ENCODE measurements around the gene TLE2. TPM values are rescaled to one million over a fixed set of nuclear protein-coding genes. Genes with fewer than 3 reads are reported as not detected.

The TLE2 gene
- 1 to 10 TPM; 1.4 to 2.3 TPM for total RNA-seq

DNA sequence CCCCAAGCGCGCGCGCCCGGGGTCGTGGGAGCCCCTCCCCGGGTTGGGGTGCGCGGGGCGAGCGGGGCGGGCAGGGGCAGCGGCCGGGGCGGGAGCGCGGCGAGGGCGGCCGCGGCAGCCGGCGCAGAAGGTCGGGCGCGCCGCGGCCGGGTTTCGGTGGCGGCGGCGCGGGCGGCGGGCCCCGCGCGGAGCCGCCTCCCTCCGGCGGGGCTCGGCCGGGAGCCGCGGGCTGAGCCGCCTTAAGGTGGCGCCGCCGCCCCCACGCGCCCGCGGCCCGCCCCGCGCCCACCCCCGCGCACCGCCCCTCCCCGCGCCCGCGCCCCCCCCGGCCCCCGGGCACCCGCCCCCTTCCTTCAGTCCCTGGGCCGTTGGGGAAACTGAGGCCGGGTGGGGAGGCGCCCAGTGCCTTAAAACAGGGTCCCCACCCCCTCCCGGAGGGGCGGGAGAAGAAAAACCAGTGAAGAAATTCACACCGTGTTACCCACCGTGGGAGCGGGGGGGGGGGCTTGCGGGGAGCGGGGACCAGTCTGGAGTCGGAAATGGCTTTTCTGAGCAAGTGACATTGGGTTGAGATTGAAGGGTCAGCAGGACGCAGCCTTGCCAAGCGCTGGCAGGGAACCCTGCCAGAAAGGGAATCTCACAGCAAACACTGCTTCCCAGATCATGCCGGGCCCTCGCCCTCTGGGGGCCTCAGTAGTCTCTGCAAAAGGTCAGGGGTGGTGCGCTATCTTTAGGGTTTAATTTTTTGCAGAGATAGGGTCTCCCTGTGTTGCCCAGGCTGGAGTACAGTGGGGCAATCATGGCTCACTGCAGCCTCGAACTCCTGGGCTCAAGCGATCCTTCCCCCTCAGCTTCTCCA is at the start of gene TLE2:
TSS of gene TLE2 (minus strand) at position 216 of the 859 bp plus-strand sequence. CDS start 376 bp downstream, outside the sequence.
- Mint-ChIP-seq H3K4me1 (peaks cover 23% of the 10 kb centered on the region), H3K9me3 (no peaks in the 10 kb centered on the region), H3K4me3 (peak within 1 kb of the TSS; percentile 61), H3K27me3 (peaks cover 15% of the 10 kb centered on the region), H3K27ac (no peak within 1 kb of the TSS), H3K36me3 (no peaks in the 10 kb centered on the region)
- DNase-seq = no peak

GRCh38 chr19:3075605-3076431 is 46.7 kb upstream of the TLE2 start:
- Mint-ChIP-seq H3K4me1 (peaks cover 2% of the 10 kb centered on the region), H3K27ac (no peak overlapping the region), H3K27me3 (no peaks in the 10 kb centered on the region), H3K36me3 (no peaks in the 10 kb centered on the region), H3K4me3 (peak overlapping the region; percentile 7), H3K9me3 (no peaks in the 10 kb centered on the region)
- DNase-seq = peak; percentile 76

GRCh38 chr19:3073931-3074595 is 45.0 kb upstream of the TLE2 start:
- peaks cover 2% of the 10 kb centered on the region for H3K4me1 Mint-ChIP-seq
- H3K9me3 Mint-ChIP-seq = no peaks in the 10 kb centered on the region
- no peaks in the 10 kb centered on the region for H3K36me3 Mint-ChIP-seq
- no peak for DNase-seq
- H3K27ac Mint-ChIP-seq = no peak overlapping the region
- no peaks in the 10 kb centered on the region for H3K27me3 Mint-ChIP-seq
- H3K4me3 Mint-ChIP-seq = no peak overlapping the region

DNA sequence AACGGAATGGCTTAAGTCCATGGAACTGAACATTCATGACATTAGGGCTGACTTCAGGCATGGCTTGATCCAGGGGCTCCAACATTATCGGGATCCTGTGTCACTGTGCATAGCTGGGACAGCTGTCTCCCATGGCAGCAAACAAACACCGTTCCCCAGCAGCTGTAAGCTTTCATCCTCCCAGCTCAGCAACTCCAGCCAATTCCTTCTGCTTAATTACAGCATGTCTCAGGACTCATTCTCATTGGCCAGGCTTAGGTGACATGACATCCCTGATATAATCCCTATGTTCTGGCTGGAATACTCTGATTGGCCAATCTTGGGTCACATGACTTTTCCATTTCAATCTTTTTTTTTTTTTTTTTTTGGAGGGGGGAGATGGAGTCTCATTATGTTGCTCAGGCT is 44.1 kb upstream of the TLE2 start:
- DNase-seq = no peak
- no peak overlapping the region for H3K4me3 Mint-ChIP-seq
- H3K9me3 Mint-ChIP-seq = no peaks in the 10 kb centered on the region
- no peaks in the 10 kb centered on the region for H3K36me3 Mint-ChIP-seq
- H3K27ac Mint-ChIP-seq = no peak overlapping the region
- H3K4me1 Mint-ChIP-seq = peaks cover 2% of the 10 kb centered on the region
- H3K27me3 Mint-ChIP-seq = no peaks in the 10 kb centered on the region

GRCh38 chr19:3071768-3072167 is 42.7 kb upstream of the TLE2 start:
- no peak for DNase-seq
- Mint-ChIP-seq H3K4me1 (peaks cover 2% of the 10 kb centered on the region), H3K36me3 (no peaks in the 10 kb centered on the region), H3K9me3 (no peaks in the 10 kb centered on the region), H3K27ac (no peak overlapping the region), H3K27me3 (no peaks in the 10 kb centered on the region), H3K4me3 (no peak overlapping the region)

GRCh38 chr19:3068071-3068470 is 39.0 kb upstream of the TLE2 start:
- Mint-ChIP-seq H3K27ac (no peak overlapping the region), H3K27me3 (no peaks in the 10 kb centered on the region), H3K4me1 (peaks cover 12% of the 10 kb centered on the region), H3K9me3 (no peaks in the 10 kb centered on the region), H3K36me3 (no peaks in the 10 kb centered on the region), H3K4me3 (no peak overlapping the region)
- no peak for DNase-seq

GRCh38 chr19:3067563-3067962 is 38.5 kb upstream of the TLE2 start:
- peaks cover 14% of the 10 kb centered on the region for H3K4me1 Mint-ChIP-seq
- no peak overlapping the region for H3K4me3 Mint-ChIP-seq
- no peaks in the 10 kb centered on the region for H3K27me3 Mint-ChIP-seq
- no peaks in the 10 kb centered on the region for H3K36me3 Mint-ChIP-seq
- no peak for DNase-seq
- no peaks in the 10 kb centered on the region for H3K9me3 Mint-ChIP-seq
- no peak overlapping the region for H3K27ac Mint-ChIP-seq

GRCh38 chr19:3066482-3067049 is 37.5 kb upstream of the TLE2 start:
- Mint-ChIP-seq H3K4me3 (no peak overlapping the region), H3K36me3 (no peaks in the 10 kb centered on the region), H3K9me3 (no peaks in the 10 kb centered on the region), H3K4me1 (peaks cover 14% of the 10 kb centered on the region), H3K27me3 (no peaks in the 10 kb centered on the region), H3K27ac (no peak overlapping the region)
- no peak for DNase-seq

DNA sequence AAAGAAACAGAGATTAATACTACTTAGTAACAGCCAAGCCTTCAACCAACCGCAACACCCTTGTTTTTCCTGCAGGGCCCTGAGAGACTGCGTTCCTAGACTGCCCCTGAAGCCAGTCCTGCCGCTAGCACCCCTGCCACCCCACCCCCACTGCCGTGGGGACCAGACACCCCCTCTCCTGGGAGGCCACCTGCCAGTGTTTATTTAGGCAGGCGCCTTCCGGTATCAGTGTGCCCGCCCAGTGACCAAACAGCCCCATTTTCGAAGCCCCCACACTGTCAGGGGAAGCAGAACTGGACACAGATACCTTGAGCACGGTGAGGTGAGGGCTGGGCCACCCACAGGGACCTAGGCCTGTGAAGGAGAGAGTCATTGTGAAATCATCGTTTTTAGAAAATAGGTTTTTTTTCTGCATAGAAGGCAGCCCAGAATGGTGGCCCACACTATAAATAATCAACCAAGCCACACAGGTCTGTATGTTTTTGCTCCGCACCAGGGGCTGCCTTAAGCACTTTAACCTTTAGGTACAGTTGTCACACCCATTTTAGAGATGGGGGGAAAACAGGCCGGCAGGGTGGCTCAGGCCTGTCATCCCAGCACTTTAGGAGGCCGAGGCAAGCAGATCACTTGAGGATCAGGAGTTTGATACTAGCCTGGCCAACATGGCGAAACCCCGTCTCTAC is 36.7 kb upstream of the TLE2 start:
- Mint-ChIP-seq H3K36me3 (peaks cover 2% of the 10 kb centered on the region), H3K27ac (no peak overlapping the region), H3K9me3 (no peaks in the 10 kb centered on the region), H3K27me3 (no peaks in the 10 kb centered on the region), H3K4me3 (no peak overlapping the region), H3K4me1 (peaks cover 14% of the 10 kb centered on the region)
- no peak for DNase-seq

- Mint-ChIP-seq H3K4me1 (peaks cover 20% of the 10 kb centered on the region), H3K9me3 (no peaks in the 10 kb centered on the region), H3K27me3 (no peaks in the 10 kb centered on the region), H3K36me3 (peaks cover 12% of the 10 kb centered on the region), H3K4me3 (no peak overlapping the region), H3K27ac (no peak overlapping the region)
- DNase-seq = no peak
These were observed 34.9 kb upstream of the TLE2 start for GRCh38 chr19:3064011-3064330.

GRCh38 chr19:3062165-3063105 is 33.4 kb upstream of the TLE2 start, which contains the start of gene TLE5:
TLE5 (minus strand) TSS chr19:3062495; CDS start chr19:3062200, 295 bp downstream.
- Mint-ChIP-seq H3K4me3 (peak within 1 kb of the TSS; percentile 82), H3K9me3 (no peaks in the 10 kb centered on the region), H3K27ac (peak within 1 kb of the TSS; percentile 90), H3K27me3 (no peaks in the 10 kb centered on the region), H3K36me3 (peaks cover 21% of the 10 kb centered on the region), H3K4me1 (peaks cover 32% of the 10 kb centered on the region)
- DNase-seq = peak; percentile 73

DNA sequence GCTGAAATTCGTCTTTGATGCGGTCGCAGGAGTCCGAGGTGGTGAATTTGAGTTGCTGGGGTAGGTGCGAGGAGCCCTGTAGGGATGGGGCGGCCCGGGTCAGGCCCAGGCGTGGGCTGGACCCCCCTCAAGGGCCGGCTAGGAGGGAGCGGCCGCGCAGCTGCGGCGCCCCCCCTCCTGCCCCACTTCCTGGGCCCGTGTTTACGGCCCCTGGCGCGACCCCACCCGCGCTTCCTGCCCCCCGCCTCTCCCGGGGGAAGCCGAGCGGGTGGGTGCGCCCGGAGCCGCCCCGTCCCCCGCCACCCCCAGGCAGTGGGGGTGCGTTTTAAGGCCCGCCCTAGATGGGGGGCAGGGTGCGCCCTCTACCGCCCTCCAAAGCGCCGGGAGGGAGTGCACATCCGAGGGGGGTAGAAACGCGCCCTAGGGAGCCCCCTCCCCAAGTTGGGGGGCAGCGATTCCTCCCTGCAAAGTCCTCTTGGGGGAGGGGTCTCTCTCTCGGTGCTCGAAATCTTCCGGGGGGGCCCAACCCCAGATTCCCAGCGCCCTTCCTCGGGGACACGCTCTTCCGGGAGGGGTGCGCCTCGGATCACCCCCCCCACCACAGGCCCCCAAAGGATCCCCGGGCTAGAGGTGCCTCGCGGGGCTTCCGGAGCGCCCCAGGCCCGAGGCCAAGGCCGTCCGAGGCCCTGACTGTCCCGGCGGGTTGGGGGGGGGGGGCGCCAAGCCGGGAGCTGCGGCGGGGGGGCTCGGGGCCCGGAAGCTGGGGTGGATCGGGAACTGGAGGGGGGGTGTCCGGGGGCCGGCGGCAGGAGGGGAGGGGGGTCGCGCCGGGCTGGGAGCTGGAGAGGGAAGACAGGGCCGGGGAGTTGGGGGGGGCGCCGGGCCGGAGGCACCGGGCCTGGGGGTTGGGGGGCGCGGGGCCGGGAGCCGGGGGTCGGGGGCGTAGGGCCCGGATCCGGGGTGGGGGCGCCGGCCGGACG is 32.4 kb upstream of the TLE2 start:
- peak; percentile 68 for DNase-seq
- no peaks in the 10 kb centered on the region for H3K9me3 Mint-ChIP-seq
- H3K27me3 Mint-ChIP-seq = no peaks in the 10 kb centered on the region
- peaks cover 21% of the 10 kb centered on the region for H3K36me3 Mint-ChIP-seq
- H3K4me1 Mint-ChIP-seq = peaks cover 31% of the 10 kb centered on the region
- H3K4me3 Mint-ChIP-seq = peak overlapping the region; percentile 82
- H3K27ac Mint-ChIP-seq = peak overlapping the region; percentile 89

DNA sequence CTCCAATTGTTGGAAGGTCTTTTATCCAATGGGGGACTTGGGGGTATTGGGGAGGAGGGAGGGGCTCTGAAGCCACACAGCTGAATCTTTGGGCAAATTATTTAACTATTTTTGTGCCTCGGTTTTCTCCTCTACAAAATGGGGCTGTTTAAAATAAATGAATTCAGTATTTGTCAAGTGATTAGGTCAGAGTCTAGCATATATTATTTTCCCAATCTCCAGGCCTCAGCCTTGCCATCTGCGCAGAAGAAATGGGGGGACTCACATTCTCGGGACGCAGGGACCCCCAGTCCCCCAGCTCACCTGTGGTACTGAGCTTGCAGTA is 31.7 kb upstream of the TLE2 start:
- Mint-ChIP-seq H3K27me3 (no peaks in the 10 kb centered on the region), H3K9me3 (no peaks in the 10 kb centered on the region), H3K4me3 (peak overlapping the region; percentile 82), H3K36me3 (peaks cover 21% of the 10 kb centered on the region), H3K27ac (peak overlapping the region; percentile 89), H3K4me1 (peaks cover 26% of the 10 kb centered on the region)
- no peak for DNase-seq

Data from activated naive CD8-positive, alpha-beta T cell treated with anti-CD3 and anti-CD28 coated beads for 36 hours (primary cell).